ENCODE data around the gene CAMTA1. TPM values are rescaled to one million over a fixed set of nuclear protein-coding genes. Genes with fewer than 3 reads are reported as not detected.

The CAMTA1 gene
- polyA plus RNA-seq, 1 experiment: 23.1 TPM

DNA sequence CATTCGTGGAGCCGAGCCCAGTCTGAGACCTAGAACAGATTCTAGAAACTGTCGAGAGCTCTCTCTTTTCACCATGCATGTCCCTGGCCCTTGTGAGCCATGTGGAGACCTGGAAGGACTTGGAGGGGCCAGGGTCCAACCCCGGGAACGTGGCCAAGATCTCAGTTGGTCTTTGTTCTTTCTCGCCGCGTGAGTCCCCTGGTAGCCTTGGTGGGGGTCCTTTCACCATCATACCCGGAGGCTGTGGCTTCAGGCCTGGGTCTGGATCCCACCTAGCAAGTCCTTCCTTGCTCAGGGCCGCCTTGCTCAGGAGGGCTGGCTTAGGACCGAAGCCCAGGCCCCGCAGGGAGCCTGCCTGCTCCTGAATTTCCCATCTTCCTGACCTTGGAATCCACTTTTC lies 168.0 kb downstream of the CAMTA1 start:
- CTCF ChIA-PET: interaction anchor here (0.6 kb wide), 1 partner anchor 13 kb away, joined by 3 read pairs; no protein-coding TSS in a partner anchor
- POLR2A ChIA-PET: no interaction called here
- no peak for DNase-seq (ENCODE audit: low read depth)
- 0 out of 2 replicates have a peak, but pooled peaks cover 1% of the 10 kb centered on the region for H3K27me3 ChIP-seq (ENCODE audit: control insufficient read depth, insufficient read depth, low read length)
- no peak for TF ChIP-seq CTCF (IDR thresholded peaks at IDR 0.05; ENCODE audit: insufficient read depth, low read depth, low read length)
- H3K4me3 ChIP-seq (ENCODE audit: low read depth, low read length): no peak overlapping the region
- H3K36me3 ChIP-seq (ENCODE audit: control insufficient read depth, insufficient read depth, low read length): no peaks in the 10 kb centered on the region

GRCh38 chr1:6953907-6954364 lies 168.7 kb downstream of the CAMTA1 start:
- Histone ChIP-seq H3K36me3 (ENCODE audit: control insufficient read depth, insufficient read depth, low read length) (no peaks in the 10 kb centered on the region), H3K27me3 (ENCODE audit: control insufficient read depth, insufficient read depth, low read length) (0 out of 2 replicates have a peak, but pooled peaks cover 1% of the 10 kb centered on the region), H3K4me3 (ENCODE audit: low read depth, low read length) (no peak overlapping the region)
- CTCF ChIA-PET: no interaction called here
- no peak for DNase-seq (ENCODE audit: low read depth)
- TF ChIP-seq CTCF (IDR thresholded peaks at IDR 0.05; ENCODE audit: insufficient read depth, low read depth, low read length): no peak
- POLR2A ChIA-PET: no interaction called here

GRCh38 chr1:6954591-6954990 lies 169.3 kb downstream of the CAMTA1 start:
- ChIA-PET POLR2A (no interaction called here), CTCF (interaction anchor here (0.7 kb wide), 1 partner anchor 1070 kb away, joined by 3 read pairs; no protein-coding TSS in a partner anchor)
- TF ChIP-seq CTCF (IDR thresholded peaks at IDR 0.05; ENCODE audit: insufficient read depth, low read depth, low read length): no peak
- Histone ChIP-seq H3K36me3 (ENCODE audit: control insufficient read depth, insufficient read depth, low read length) (no peaks in the 10 kb centered on the region), H3K4me3 (ENCODE audit: low read depth, low read length) (no peak overlapping the region), H3K27me3 (ENCODE audit: control insufficient read depth, insufficient read depth, low read length) (0 out of 2 replicates have a peak, but pooled peaks cover 1% of the 10 kb centered on the region)
- no peak for DNase-seq (ENCODE audit: low read depth)

- POLR2A ChIA-PET: no interaction called here
These were observed 170.3 kb downstream of the CAMTA1 start for GRCh38 chr1:6955357-6956094.

More at GRCh38 chr1:6955357-6956094, 170.3 kb downstream of the CAMTA1 start:
- no peak for TF ChIP-seq CTCF (IDR thresholded peaks at IDR 0.05; ENCODE audit: insufficient read depth, low read depth, low read length)
- H3K36me3 ChIP-seq (ENCODE audit: control insufficient read depth, insufficient read depth, low read length): no peaks in the 10 kb centered on the region
- H3K4me3 ChIP-seq (ENCODE audit: low read depth, low read length): no peak overlapping the region
- CTCF ChIA-PET: interaction anchor here (0.7 kb wide), 1 partner anchor 1071 kb away, joined by 3 read pairs; no protein-coding TSS in a partner anchor
- H3K27me3 ChIP-seq (ENCODE audit: control insufficient read depth, insufficient read depth, low read length): 0 out of 2 replicates have a peak, but pooled peaks cover 1% of the 10 kb centered on the region
- no peak for DNase-seq (ENCODE audit: low read depth)
